ENCODE results near the gene PCDHB4. TPM values are rescaled to one million over a fixed set of nuclear protein-coding genes. Genes with fewer than 3 reads are reported as not detected.
"Not testable (repeated sequence)": the region's sequence is repeated elsewhere in the genome, so short reads cannot be mapped to it uniquely, and the experiment has no call there.

PCDHB4 gene
- total and polyA plus RNA-seq, 2 donors (not counting 3 experiments of a cell fraction or from before 2014, with no cell fraction given): 0.10 TPM; not detected in 1

GRCh38 chr5:141157901-141158300 is 36.3 kb downstream of the PCDHB4 start:
- H3K4me2 ChIP-seq (ENCODE audit: insufficient read depth, low read length); FAIRE-seq; POLR2A ChIA-PET; H3K36me3 ChIP-seq (ENCODE audit: control insufficient read depth in 2 of 2, extremely low read depth in 1 of 2, insufficient read depth in 2 of 2, low read length in 2 of 2); H4K20me1 ChIP-seq (replicated peaks; ENCODE audit: control insufficient read depth, extremely low read depth, insufficient read depth, low read length); H3K79me2 ChIP-seq (ENCODE audit: control insufficient read depth, insufficient read depth, low read length); H3K4me1 ChIP-seq (ENCODE audit: control insufficient read depth, extremely low read depth, insufficient read depth, low read length); H3K27ac ChIP-seq (ENCODE audit: insufficient read depth, low read depth, low read length); dilution Hi-C loops (cut with MboI; ENCODE audit: extremely low pct_ligation_motif_present, low sequenced_read_pairs); intact Hi-C loops (cut with micrococcal nuclease); H3K9me3 ChIP-seq (replicated peaks; ENCODE audit: control insufficient read depth, insufficient read depth, low read length); H3K27me3 ChIP-seq (ENCODE audit: control insufficient read depth in 2 of 2, insufficient read depth in 2 of 2, low read length in 2 of 2); CTCF ChIA-PET; H3K4me3 ChIP-seq (replicated peaks in 1 of 3; ENCODE audit: insufficient read depth in 1 of 3, low read depth in 1 of 3, low read length in 3 of 3); H2AFZ ChIP-seq (ENCODE audit: low read depth, low read length); BruUV-seq (replicated peaks); H3K9ac ChIP-seq (replicated peaks; ENCODE audit: extremely low read depth, insufficient read depth, low read length); H3K9me1 ChIP-seq (replicated peaks; ENCODE audit: control insufficient read depth, extremely low read depth, insufficient read depth, low read length); DNase-seq (ENCODE audit: low read depth, low spot score): not testable (repeated sequence)

GRCh38 chr5:141172381-141173204 is 51.0 kb downstream of the PCDHB4 start, which contains the start of gene PCDHB7:
PCDHB7 (plus strand) TSS chr5:141172644; CDS start chr5:141172836, 192 bp downstream.
- BruUV-seq (replicated peaks): no TSS peak
- intact Hi-C loops (cut with micrococcal nuclease): no loop called here
- Histone ChIP-seq H3K9ac (replicated peaks; ENCODE audit: extremely low read depth, insufficient read depth, low read length) (no peak within 1 kb of the TSS), H3K4me3 (replicated peaks in 1 of 3; ENCODE audit: insufficient read depth in 1 of 3, low read depth in 1 of 3, low read length in 3 of 3) (no peak within 1 kb of the TSS), H3K9me3 (replicated peaks; ENCODE audit: control insufficient read depth, insufficient read depth, low read length) (no peaks in the 10 kb centered on the region), H2AFZ (ENCODE audit: low read depth, low read length) (no peak within 1 kb of the TSS), H3K36me3 (ENCODE audit: control insufficient read depth in 2 of 2, extremely low read depth in 1 of 2, insufficient read depth in 2 of 2, low read length in 2 of 2) (no peaks in the 10 kb centered on the region), H3K79me2 (ENCODE audit: control insufficient read depth, insufficient read depth, low read length) (no peaks in the 10 kb centered on the region), H3K27me3 (ENCODE audit: control insufficient read depth in 2 of 2, insufficient read depth in 2 of 2, low read length in 2 of 2) (no peaks in the 10 kb centered on the region), H3K9me1 (replicated peaks; ENCODE audit: control insufficient read depth, extremely low read depth, insufficient read depth, low read length) (no peaks in the 10 kb centered on the region), H3K27ac (ENCODE audit: insufficient read depth, low read depth, low read length) (no peak within 1 kb of the TSS), H3K4me2 (ENCODE audit: insufficient read depth, low read length) (no peak within 1 kb of the TSS), H4K20me1 (replicated peaks; ENCODE audit: control insufficient read depth, extremely low read depth, insufficient read depth, low read length) (no peaks in the 10 kb centered on the region), H3K4me1 (ENCODE audit: control insufficient read depth, extremely low read depth, insufficient read depth, low read length) (no peaks in the 10 kb centered on the region)
- FAIRE-seq (no peak), DNase-seq (ENCODE audit: low read depth, low spot score) (peak; percentile 35)
- ChIA-PET CTCF (no interaction called here), POLR2A (no interaction called here)
- dilution Hi-C loops (cut with MboI; ENCODE audit: extremely low pct_ligation_motif_present, low sequenced_read_pairs): no loop called here
- TF ChIP-seq MYC (IDR thresholded peaks at IDR 0.05; ENCODE audit: low read depth, low read length) (no peak), POLR2A (IDR thresholded peaks at IDR 0.05; ENCODE audit: low read depth, low read length) (no peak), CTCF (IDR thresholded peaks at IDR 0.05; ENCODE audit: extremely low read depth in 1 of 2, insufficient read depth in 1 of 2, low read depth in 1 of 2, low read length in 2 of 2) (peak; percentile 19 to 30), EZH2 (IDR thresholded peaks at IDR 0.05; ENCODE audit: borderline replicate concordance, low read depth, low read length, severe bottlenecking) (no peak), JUN (IDR thresholded peaks at IDR 0.05; ENCODE audit: borderline replicate concordance, insufficient read depth, insufficient read length, low read depth) (no peak)

GRCh38 chr5:141174291-141175104 is 52.9 kb downstream of the PCDHB4 start:
- H3K9me3 ChIP-seq (replicated peaks; ENCODE audit: control insufficient read depth, insufficient read depth, low read length); H3K4me2 ChIP-seq (ENCODE audit: insufficient read depth, low read length); intact Hi-C loops (cut with micrococcal nuclease); CTCF ChIA-PET; H3K36me3 ChIP-seq (ENCODE audit: control insufficient read depth in 2 of 2, extremely low read depth in 1 of 2, insufficient read depth in 2 of 2, low read length in 2 of 2); FAIRE-seq; H4K20me1 ChIP-seq (replicated peaks; ENCODE audit: control insufficient read depth, extremely low read depth, insufficient read depth, low read length); H2AFZ ChIP-seq (ENCODE audit: low read depth, low read length); POLR2A ChIA-PET; H3K9me1 ChIP-seq (replicated peaks; ENCODE audit: control insufficient read depth, extremely low read depth, insufficient read depth, low read length); H3K4me1 ChIP-seq (ENCODE audit: control insufficient read depth, extremely low read depth, insufficient read depth, low read length); H3K9ac ChIP-seq (replicated peaks; ENCODE audit: extremely low read depth, insufficient read depth, low read length); H3K27me3 ChIP-seq (ENCODE audit: control insufficient read depth in 2 of 2, insufficient read depth in 2 of 2, low read length in 2 of 2); BruUV-seq (replicated peaks); H3K79me2 ChIP-seq (ENCODE audit: control insufficient read depth, insufficient read depth, low read length); H3K27ac ChIP-seq (ENCODE audit: insufficient read depth, low read depth, low read length); DNase-seq (ENCODE audit: low read depth, low spot score); dilution Hi-C loops (cut with MboI; ENCODE audit: extremely low pct_ligation_motif_present, low sequenced_read_pairs); H3K4me3 ChIP-seq (replicated peaks in 1 of 3; ENCODE audit: insufficient read depth in 1 of 3, low read depth in 1 of 3, low read length in 3 of 3): not testable (repeated sequence)

All from endothelial cell of umbilical vein (primary cell).